HG03565 (cell line): Measurements from ENCODE around the gene NME7.

Source experiments
- ATAC-seq: cut with Tn5 transposase; IDR thresholded peaks from one replicate; pipeline ENCODE4 v1.9.1; 2021; ENCODE audit warnings: mild to moderate bottlenecking, moderate library complexity; ENCODE audit not compliant: unreplicated experiment

Gene NME7

GRCh38 chr1:169110236-169110635 is 257.4 kb downstream of the NME7 start:
- ATAC-seq, result no peak

DNA sequence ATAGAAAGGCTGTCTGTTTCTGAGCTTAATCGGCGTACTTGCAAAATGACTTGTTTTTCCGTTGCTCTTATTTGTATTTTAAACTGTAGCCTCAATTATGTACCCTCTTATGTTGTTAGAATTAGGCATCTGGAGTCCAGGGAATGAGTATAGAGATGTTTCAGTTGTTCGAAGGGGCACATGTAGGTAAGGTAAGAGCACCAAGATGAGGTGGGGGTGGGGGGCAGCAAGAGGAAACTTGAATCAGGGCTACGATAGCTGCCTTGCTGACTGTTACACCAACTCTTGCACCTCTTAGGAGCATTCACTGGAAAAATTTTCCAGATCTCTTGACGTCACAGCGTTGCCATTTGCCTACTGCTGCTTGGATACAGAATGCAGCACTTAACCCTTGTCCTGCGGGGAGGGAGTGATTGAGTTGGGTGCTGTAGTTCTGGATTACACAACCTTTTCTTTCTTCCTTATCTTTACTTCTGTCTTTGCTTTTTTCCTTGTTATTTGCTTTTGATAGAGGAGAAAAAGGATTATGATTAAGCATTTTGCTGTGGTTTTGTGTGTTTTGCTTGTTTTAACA is 257.9 kb downstream of the NME7 start:
- no peak for ATAC-seq

DNA sequence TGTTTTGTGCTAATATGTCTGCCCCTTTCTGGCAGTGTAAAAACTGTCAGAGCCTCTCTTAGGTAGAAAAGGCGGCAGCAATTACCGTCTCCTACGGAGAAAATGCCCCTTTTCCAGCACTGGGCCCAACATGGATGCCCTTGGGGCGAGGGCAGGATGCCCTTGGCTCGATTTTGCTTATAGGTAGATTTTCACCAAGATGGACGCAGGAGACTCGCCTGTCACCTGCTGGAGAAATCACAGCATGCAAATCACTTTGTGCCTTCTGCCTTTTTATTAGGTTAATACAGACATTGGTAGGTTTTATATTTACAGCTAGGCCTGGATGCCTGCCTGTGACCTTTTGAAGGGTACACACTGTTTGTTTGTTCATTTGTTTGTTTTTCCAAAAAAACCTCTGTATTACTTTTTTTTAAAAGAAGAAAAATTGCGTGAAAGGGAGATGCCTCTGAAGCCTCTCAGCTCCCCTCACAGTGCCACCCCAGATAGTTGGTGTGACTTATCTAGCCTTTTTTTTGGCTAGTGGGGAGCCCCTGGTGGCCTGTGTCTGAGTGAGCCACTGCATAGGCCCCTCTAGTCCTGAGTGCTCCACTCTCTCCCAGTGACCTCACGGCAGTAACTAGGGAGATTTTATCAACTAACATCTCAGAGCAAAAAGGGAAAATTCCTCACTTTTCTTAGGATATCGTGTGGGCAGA is 258.6 kb downstream of the NME7 start:
- no peak for ATAC-seq

DNA sequence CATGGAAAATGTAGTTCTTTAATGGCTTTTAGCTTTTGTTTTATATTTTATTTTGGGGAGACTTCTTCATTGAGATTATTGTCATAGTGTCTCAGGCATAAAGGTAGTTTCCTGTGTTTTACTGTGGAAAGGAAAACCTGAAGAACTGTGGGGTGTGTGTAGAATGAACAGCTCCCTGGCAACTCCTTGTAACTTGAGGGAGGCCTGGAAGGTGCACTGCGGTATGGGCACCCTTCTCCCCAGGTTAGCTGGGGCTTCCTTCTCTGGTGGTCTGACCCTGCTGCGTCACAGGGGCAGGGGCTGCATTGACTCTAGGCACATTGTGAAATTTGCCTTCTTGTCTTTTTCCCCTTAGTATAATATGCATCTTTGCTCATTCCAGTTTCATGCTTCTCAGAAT is 259.4 kb downstream of the NME7 start:
- no peak for ATAC-seq

DNA sequence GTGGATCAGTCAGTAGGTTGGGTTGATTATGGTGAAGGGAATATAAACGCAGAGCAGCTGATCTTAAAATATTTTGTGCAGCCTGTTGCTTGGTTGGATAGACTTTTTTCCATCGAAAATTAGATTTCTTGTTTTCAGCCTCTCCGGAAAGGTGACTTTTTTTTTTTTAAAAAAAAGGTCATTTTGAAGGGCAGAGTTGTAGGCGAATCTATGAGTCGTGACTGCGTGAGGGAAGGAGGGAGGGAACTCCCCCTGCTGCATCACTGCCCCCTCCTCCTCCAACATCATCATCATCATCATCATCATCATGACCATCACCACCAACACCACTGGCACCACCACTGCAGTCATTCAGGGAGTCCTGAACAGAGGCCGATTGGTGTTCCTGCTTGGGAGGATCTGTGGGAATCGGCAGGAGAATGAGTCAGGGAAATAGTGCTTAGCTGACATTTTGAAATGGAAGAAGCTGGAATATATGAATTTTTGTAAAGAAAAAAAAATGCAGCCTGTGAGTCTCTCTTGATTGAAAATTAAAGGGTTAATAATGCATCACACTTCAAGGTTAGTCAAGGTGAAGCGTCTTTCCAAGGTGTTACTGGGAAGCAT is 259.9 kb downstream of the NME7 start:
- no peak for ATAC-seq

- ATAC-seq, result no peak
Measured at GRCh38 chr1:169106921-169107602, 260.5 kb downstream of the NME7 start.

DNA sequence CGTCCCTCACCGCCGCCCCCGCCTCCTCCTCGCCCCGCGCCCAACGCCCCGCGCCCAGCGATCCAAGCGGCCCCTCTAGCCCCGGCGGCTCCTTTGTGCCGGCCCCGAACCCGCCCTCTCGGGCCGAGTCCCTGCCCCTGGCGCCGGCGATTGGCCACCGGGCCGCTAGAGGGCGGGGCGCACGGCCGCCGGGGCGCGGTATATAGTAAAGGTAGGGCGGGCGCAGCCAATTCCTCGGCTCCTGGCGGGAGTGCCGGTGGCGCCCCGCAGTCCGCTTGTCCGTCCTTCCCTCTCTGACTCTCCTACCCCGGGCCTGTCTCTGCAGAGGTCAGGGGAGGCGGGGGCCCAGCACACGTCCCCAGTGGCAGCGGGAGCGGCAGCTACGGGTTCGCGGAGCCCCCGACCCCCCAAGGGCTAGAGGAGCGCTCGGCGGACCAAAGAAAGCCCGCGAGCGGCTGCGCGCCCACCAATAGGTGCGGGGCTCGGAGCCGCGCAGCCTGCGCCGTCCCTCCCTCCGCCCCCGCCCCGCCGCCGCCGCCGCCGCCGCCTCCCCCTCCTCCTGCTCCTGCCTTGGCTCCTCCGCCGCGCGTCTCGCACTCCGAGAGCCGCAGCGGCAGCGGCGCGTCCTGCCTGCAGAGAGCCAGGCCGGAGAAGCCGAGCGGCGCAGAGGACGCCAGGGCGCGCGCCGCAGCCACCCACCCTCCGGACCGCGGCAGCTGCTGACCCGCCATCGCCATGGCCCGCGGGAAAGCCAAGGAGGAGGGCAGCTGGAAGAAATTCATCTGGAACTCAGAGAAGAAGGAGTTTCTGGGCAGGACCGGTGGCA is 261.3 kb downstream of the NME7 start, which contains the start of gene ATP1B1:
Gene ATP1B1 (plus strand): TSS at position 596 of the 826 bp plus-strand sequence. CDS start 140 bp downstream, at position 736.
- peak; percentile 82 for ATAC-seq

GRCh38 chr1:169105434-169106094 is 262.0 kb downstream of the NME7 start:
- ATAC-seq, result peak; percentile 16

DNA sequence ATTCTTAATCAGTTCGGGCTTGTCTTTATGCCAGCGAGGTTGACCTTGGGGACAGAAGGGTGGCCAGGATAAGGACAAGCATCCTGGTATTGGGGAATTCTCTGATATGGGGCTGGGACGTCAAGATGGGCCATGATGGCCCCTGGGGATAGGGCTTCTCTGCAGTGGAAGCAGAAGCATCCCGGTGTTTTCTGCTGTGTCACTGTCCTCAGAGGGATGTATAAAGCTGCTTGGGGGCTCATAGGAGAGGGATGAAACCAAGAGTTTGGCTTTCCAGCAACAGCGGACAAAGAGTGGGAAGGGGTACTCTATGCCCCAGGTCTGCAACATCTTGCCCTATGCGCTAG is 262.5 kb downstream of the NME7 start:
- ATAC-seq, result no peak

GRCh38 chr1:169103480-169103893 is 264.1 kb downstream of the NME7 start:
- ATAC-seq, result no peak

DNA sequence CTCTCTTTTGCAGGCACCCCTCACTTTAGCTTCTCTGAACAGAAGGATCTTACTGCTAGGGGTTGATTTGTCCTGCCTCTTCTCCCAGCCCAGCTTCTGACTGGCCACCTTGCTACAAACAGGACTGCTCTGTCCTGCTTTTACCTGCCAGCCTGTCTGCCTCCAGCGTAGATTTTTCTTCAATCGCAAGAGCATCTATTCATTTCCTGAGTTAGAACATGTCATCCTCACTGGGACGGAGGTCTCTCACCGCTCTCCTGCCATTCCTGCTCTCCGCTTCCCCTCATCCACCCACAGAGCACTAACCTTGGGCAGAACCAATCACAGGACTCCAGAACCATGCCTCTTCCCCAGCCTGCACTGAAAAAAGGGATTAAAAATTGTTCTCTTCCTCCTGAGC is 264.6 kb downstream of the NME7 start:
- no peak for ATAC-seq

DNA sequence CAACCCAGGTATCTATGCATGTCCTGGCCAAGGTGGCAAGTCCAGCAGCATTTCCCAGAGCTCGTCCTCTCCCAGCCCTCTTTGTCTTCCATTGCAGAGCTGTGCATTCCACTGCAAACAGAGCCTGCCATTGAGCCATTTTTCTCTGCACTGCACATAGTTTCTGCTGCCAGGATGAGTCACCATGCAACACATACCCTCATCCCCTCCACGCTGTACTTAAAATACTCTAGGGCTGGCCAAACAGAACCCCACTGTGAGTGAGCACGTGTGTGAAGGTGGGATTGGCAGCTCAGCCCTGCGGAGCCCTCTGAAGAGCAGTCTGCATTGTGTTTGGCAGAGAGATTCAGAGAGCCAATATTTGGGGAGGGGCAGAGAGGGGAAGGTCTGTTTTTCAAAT is 265.0 kb downstream of the NME7 start:
- ATAC-seq, result no peak

DNA sequence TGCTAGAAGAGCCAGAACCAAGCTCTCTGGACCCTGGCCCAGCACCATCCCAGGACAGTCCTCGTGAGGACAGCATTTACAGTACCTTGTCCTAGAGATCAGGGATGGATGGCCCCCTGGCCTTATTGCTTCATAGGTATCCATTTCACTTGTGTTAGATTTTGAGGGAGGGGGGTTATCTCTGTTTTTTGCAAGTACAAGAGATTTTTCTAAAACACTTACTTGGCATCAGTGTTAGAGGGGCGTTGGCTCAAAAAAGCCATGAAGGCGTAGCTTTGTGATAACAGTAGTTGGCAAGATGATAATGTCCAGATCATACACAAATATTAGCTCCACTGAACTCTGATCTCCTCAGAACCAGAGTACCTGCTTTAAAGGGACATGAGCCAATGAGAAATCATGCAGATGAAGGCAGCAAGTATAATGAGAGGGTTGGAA is 266.9 kb downstream of the NME7 start:
- ATAC-seq, result no peak

DNA sequence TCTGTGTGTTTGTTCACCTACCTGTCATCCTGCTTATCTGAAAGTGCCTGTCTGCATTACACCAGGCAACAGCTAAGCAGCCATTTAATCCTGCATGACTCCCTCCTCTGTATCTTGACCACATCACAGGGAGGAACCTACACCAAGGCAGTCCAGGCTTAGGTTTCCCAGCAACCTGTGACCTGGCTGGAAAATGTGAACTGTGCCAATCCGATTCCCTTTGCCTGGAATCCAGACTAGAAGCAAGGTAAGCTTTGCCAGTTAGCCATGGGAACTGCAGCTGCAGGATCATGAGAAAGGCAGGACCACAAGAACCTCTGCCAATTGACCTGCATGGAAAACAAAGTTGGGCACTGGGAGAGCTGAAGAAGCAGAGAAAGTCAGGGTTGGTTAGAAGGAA is 267.4 kb downstream of the NME7 start:
- ATAC-seq, result no peak

DNA sequence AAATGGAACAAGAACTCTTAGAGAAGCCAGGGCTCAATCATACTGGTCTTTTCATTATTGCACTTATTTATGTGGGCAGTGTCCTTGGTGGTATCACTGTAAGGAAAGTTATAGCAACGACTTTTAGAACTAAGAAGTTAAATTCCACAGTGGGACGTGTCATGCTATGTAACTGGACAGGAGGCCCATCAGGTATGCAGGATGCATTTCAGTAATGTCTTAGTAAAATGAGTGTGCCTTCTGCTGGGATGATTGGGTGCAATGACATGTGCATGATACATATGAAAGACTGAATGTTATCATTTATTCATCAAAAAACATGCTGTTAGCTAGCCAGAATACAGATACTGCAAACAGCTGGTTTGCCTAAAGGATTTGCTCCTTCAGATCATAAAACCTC is 268.0 kb downstream of the NME7 start:
- no peak for ATAC-seq

GRCh38 chr1:169098380-169098779 is 269.2 kb downstream of the NME7 start:
- ATAC-seq, result no peak

DNA sequence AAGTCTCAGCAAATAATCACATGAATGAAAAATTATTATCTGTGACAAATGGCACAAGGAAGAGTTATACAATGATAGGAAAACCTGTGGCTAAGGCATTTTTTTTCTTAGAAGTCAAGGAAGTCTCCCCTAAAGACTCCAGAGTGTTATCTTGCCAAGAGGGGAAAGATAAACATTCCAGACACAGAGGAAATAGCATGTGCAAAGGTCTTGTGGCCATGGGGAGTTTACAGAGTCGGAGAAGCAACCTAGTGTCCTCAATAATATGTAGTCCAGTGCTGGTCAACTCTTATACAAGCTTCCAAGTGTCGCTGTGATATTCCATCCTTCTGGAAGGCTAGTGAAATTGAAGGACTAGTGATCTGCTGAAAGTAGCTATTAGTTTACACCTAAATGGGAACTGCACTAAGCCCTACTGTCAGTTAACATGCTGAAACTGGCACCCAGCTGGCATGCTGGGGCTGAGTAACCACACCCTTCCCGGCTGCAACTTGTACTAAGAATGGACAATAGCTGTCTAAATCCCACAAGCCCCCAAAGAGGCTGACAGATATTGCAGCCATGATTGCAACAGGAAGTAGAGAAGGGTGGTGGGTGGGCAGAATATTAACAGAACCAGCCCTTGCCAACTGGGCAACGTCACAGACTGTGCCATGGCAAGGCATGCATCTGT is 272.6 kb downstream of the NME7 start:
- no peak for ATAC-seq

DNA sequence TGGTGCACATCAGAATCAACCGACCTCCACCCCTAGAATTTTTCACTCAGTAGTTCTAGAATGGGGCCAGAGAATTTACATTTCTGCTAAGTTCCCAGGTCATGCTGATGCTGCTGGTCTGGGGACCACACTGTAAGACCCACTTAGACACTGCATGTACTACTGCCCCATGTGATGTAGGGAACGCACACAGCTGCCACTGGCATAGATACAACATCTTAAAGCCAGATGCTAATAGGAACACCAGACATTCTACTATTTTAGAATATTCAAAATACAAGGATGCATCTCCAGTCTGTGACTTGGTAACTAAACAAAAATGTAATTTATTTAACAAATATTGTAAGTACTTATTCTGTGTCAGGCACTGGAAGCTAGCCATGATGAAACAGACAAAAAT is 275.2 kb downstream of the NME7 start:
- no peak for ATAC-seq

- peak; percentile 79 for ATAC-seq
Measured at GRCh38 chr1:169091480-169091941, 276.1 kb downstream of the NME7 start.

DNA sequence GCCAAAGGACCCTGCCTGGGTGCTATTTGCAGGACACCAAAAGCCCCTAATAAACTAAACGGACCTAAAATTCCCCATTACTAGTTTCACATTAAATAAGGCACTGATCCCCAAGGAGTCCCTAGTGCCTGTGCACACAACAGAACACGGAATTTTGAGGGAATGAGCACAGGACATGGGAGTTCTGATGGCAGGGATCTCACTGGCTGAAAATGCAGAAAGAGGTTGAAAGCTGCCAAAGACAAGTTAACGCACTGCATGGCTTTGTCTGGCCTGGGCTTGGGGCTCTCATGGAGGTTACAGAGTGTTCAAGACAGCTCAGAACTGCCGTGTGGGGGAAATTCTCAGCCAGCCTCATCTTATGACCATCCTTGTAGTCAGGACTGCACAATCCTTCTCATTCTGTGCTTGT is 276.7 kb downstream of the NME7 start:
- ATAC-seq, result peak; percentile 31
